ENCODE results near the gene TSPYL6. TPM values are rescaled to one million over a fixed set of nuclear protein-coding genes. Genes with fewer than 3 reads are reported as not detected.

TSPYL6 gene
- total RNA-seq, 1 donor from 2014 or later = not detected

DNA sequence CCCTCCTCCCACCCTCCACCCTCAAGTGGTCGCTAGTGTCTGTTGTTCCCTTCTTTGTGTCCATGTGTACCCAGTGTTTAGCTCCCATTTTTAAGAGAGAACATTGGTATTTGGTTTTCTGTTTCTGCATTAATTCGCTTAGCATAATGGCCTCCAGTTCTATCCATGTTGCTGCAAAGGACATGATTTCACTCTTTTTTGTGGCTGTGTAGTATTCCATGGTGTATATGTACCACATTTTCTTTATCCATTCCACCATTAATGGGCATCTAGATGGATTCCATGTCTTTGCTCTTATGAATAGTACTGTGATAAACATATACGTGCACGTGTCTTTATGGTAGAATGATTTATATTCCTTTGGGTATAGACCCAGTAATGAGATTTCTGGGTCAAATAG is 42.9 kb downstream of the TSPYL6 start:
- H3K36me3 Mint-ChIP-seq (ENCODE audit: low read depth, unreplicated experiment) = peaks cover 4% of the 10 kb centered on the region
- no peaks in the 10 kb centered on the region for H3K27me3 Mint-ChIP-seq (ENCODE audit: unreplicated experiment)
- no peak overlapping the region for H3K27ac Mint-ChIP-seq (ENCODE audit: unreplicated experiment)
- H3K9me3 Mint-ChIP-seq (ENCODE audit: unreplicated experiment) = no peaks in the 10 kb centered on the region
- H3K4me1 Mint-ChIP-seq (ENCODE audit: unreplicated experiment) = peaks cover 4% of the 10 kb centered on the region
- H3K4me3 Mint-ChIP-seq (ENCODE audit: unreplicated experiment) = no peak overlapping the region
- TF ChIP-seq CTCF (IDR thresholded peaks at IDR 0.05; ENCODE audit: unreplicated experiment) = no peak
- no peak for DNase-seq (ENCODE audit: low spot score)

DNA sequence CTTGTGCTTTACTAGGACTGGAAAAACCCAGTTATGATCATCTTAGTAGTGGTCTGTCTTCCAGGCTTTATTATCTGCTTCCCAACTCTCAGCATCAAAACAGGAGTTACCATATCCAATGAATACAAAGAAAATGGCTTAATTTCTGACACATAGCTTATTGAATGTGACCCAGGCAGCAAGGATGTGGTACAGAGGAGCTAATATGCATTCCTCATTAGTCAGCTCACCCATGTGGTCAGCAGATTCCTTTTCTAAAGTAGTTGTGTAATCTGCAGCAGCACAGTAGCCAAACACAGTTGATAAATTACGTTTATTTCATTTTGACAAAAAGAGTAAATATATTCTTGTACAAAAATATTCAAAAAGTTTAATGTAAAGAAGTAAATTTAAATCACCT is 43.6 kb downstream of the TSPYL6 start:
- no peak for DNase-seq (ENCODE audit: low spot score)
- H3K27me3 Mint-ChIP-seq (ENCODE audit: unreplicated experiment) = no peaks in the 10 kb centered on the region

GRCh38 chr2:54209379-54209778 is 46.6 kb downstream of the TSPYL6 start:
- Mint-ChIP-seq H3K4me3 (ENCODE audit: unreplicated experiment) (no peak overlapping the region), H3K27ac (ENCODE audit: unreplicated experiment) (no peak overlapping the region), H3K9me3 (ENCODE audit: unreplicated experiment) (no peaks in the 10 kb centered on the region), H3K36me3 (ENCODE audit: low read depth, unreplicated experiment) (no peaks in the 10 kb centered on the region), H3K27me3 (ENCODE audit: unreplicated experiment) (no peaks in the 10 kb centered on the region), H3K4me1 (ENCODE audit: unreplicated experiment) (peaks cover 17% of the 10 kb centered on the region)
- DNase-seq (ENCODE audit: low spot score) = no peak
- TF ChIP-seq CTCF (IDR thresholded peaks at IDR 0.05; ENCODE audit: unreplicated experiment) = no peak

More for the DNA sequence above, 43.6 kb downstream of the TSPYL6 start:
- no peak overlapping the region for H3K4me3 Mint-ChIP-seq (ENCODE audit: unreplicated experiment)
- H3K36me3 Mint-ChIP-seq (ENCODE audit: low read depth, unreplicated experiment) = peaks cover 4% of the 10 kb centered on the region
- TF ChIP-seq CTCF (IDR thresholded peaks at IDR 0.05; ENCODE audit: unreplicated experiment) = no peak
- H3K4me1 Mint-ChIP-seq (ENCODE audit: unreplicated experiment) = peaks cover 8% of the 10 kb centered on the region
- no peak overlapping the region for H3K27ac Mint-ChIP-seq (ENCODE audit: unreplicated experiment)
- H3K9me3 Mint-ChIP-seq (ENCODE audit: unreplicated experiment) = no peaks in the 10 kb centered on the region

DNA sequence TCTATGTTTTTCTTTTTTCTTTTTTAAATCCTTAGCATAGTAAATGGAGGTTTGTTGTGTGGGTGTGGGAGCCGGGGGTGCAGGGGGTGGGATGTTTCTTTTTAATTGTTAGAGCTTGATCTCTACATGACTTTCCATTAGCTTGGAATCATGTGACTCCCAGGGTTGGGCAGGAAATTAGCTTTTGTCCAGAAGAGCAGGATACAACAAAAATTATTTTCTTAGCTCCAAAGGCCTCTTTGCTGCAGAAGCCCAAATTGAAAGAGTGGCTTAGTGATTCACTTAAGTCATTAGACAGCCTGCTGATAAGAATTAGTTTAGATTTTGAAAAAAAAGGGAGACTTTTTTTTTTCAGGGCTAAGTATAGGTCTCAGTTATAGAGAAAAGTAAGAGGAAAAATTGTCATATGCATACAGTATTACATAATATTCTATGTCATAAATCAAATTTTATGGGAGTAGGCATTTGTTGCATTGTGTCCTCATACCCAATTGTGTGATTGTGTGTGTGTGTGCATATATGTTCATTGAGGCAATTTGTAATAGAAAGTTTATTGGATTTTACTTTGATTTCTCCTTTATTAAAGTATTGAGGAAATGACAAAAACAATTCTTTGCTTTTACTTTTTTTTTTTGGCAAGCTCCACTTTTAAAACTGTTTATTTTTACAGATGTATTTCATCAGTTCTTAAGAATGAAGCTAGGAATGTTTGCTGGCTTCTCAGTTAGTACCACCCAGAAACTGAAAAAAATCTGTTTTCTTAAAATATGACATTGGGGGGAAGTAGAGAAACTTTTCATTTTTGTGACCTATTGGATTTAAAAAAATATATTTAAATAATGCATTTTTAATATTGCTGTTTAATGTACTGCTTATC is 47.4 kb downstream of the TSPYL6 start:
- DNase-seq (ENCODE audit: low spot score) = no peak
- TF ChIP-seq CTCF (IDR thresholded peaks at IDR 0.05; ENCODE audit: unreplicated experiment) = no peak
- H3K36me3 Mint-ChIP-seq (ENCODE audit: low read depth, unreplicated experiment) = no peaks in the 10 kb centered on the region
- H3K4me3 Mint-ChIP-seq (ENCODE audit: unreplicated experiment) = no peak overlapping the region
- H3K4me1 Mint-ChIP-seq (ENCODE audit: unreplicated experiment) = peaks cover 17% of the 10 kb centered on the region
- no peak overlapping the region for H3K27ac Mint-ChIP-seq (ENCODE audit: unreplicated experiment)
- no peaks in the 10 kb centered on the region for H3K27me3 Mint-ChIP-seq (ENCODE audit: unreplicated experiment)
- H3K9me3 Mint-ChIP-seq (ENCODE audit: unreplicated experiment) = no peaks in the 10 kb centered on the region

GRCh38 chr2:54207666-54208195 is 48.3 kb downstream of the TSPYL6 start:
- Mint-ChIP-seq H3K4me1 (ENCODE audit: unreplicated experiment) (peaks cover 17% of the 10 kb centered on the region), H3K27me3 (ENCODE audit: unreplicated experiment) (no peaks in the 10 kb centered on the region), H3K9me3 (ENCODE audit: unreplicated experiment) (no peaks in the 10 kb centered on the region), H3K36me3 (ENCODE audit: low read depth, unreplicated experiment) (no peaks in the 10 kb centered on the region), H3K4me3 (ENCODE audit: unreplicated experiment) (no peak overlapping the region), H3K27ac (ENCODE audit: unreplicated experiment) (no peak overlapping the region)
- no peak for DNase-seq (ENCODE audit: low spot score)
- no peak for TF ChIP-seq CTCF (IDR thresholded peaks at IDR 0.05; ENCODE audit: unreplicated experiment)

Measured in endothelial cell (in vitro differentiated cells).